PC-9 (cell line): ENCODE data around the gene ETS1. TPM values are rescaled to one million over a fixed set of nuclear protein-coding genes. Genes with fewer than 3 reads are reported as not detected.

Experiments
- BruUV-seq: library from RNA; stranded (reverse); fragments of 400-500 nt; replicated peaks from 2 replicates; lab custom pipeline; 2021; lab: Mats Ljungman, UMichigan
- CTCF ChIA-PET: fragments of 300-600 bp; sonication (Branson Sonifier 250); formaldehyde crosslinking; loops from one replicate; lab custom pipeline; 2022; ENCODE audit warnings: antibody characterized with exemption; lab: Charles Lee
- POLR2A ChIA-PET: fragments of 300-600 bp; sonication (Branson Sonifier 250); formaldehyde crosslinking; loops from one replicate; lab custom pipeline; 2022; ENCODE audit warnings: antibody characterized with exemption; ENCODE audit not compliant: unreplicated experiment; lab: Charles Lee
- DNase-seq, 2 experiments: peaks; one replicate each; pipeline versions ENCODE4 v3.0.0 to v3.0.0-alpha.2; 2015 to 2022; ENCODE audit warnings: mixed read lengths in 1 of 2
- H2AFZ ChIP-seq: fragments of 200-600 bp; sonication (generic); 2 replicates; pipeline ENCODE4 v1.8.1; 2017; ENCODE audit warnings: antibody characterized with exemption
- H3F3A ChIP-seq: fragments of 200-600 bp; sonication (generic); 2 replicates; pipeline ENCODE4 v1.8.1; 2017; ENCODE audit warnings: antibody characterized with exemption, mild to moderate bottlenecking, low read depth; ENCODE audit not compliant: insufficient read depth
- H3K27ac ChIP-seq: fragments of 200-600 bp; sonication (generic); 2 replicates; pipeline ENCODE4 v1.6.1; 2016; ENCODE audit warnings: mixed run types
- H3K27me3 ChIP-seq: fragments of 200-600 bp; sonication (generic); 2 replicates; pipeline ENCODE4 v1.6.1; 2016; ENCODE audit warnings: low read depth, mixed run types; ENCODE audit not compliant: insufficient read depth
- H3K36me3 ChIP-seq: fragments of 200-600 bp; sonication (generic); 2 replicates; pipeline ENCODE4 v1.6.1; 2016; ENCODE audit warnings: low read depth, mixed run types
- H3K4me1 ChIP-seq: fragments of 200-600 bp; sonication (generic); replicated peaks from 2 replicates; pipeline ENCODE4 v1.6.1; 2016; ENCODE audit warnings: mixed run types; ENCODE audit not compliant: insufficient read depth
- H3K4me2 ChIP-seq: fragments of 200-600 bp; sonication (generic); 2 replicates; pipeline ENCODE4 v1.6.1; 2017; ENCODE audit warnings: mixed run types
- H3K4me3 ChIP-seq: fragments of 200-600 bp; sonication (generic); 2 replicates; pipeline ENCODE4 v1.6.1; 2016; ENCODE audit warnings: mixed run types
- H3K79me2 ChIP-seq: fragments of 200-600 bp; sonication (generic); 2 replicates; pipeline ENCODE4 v1.6.1; 2017; ENCODE audit warnings: low read depth, mixed run types
- H3K9me2 ChIP-seq: fragments of 200-600 bp; sonication (generic); 2 replicates; pipeline ENCODE4 v1.8.1; 2017; ENCODE audit warnings: mild to moderate bottlenecking; ENCODE audit not compliant: insufficient read depth
- H3K9me3 ChIP-seq: fragments of 200-600 bp; sonication (generic); 2 replicates; pipeline ENCODE4 v1.8.1; 2016; ENCODE audit warnings: low read depth; ENCODE audit not compliant: insufficient read depth
- H4K20me1 ChIP-seq: fragments of 200-600 bp; sonication (generic); 2 replicates; pipeline ENCODE4 v1.8.1; 2017; ENCODE audit not compliant: insufficient read depth
- CTCF ChIP-seq: fragments of 200-600 bp; sonication (generic); conservative IDR thresholded peaks from 2 replicates; pipeline ENCODE4 v1.6.1; 2017; ENCODE audit warnings: mixed run types, antibody characterized with exemption, mild to moderate bottlenecking, moderate library complexity
- EZH2 ChIP-seq: fragments of 200-600 bp; sonication (generic); IDR thresholded peaks from 2 replicates; pipeline ENCODE4 v1.8.0; 2017; ENCODE audit warnings: antibody characterized with exemption, low read depth
- intact Hi-C: fragments of 100-400 bp; cut with micrococcal nuclease; formaldehyde crosslinking; loops from one replicate; pipeline ENCODE4 v1.10.0; 2022; ENCODE audit not compliant: unreplicated experiment
- total RNA-seq: library from RNA; stranded (reverse); gene quantifications from 2 replicates; pipeline ENCODE4 v1.2.3, GENCODE V29; 2021

The ETS1 gene
- total RNA-seq, 1 experiment from 2014 or later, result 23.3 TPM

DNA sequence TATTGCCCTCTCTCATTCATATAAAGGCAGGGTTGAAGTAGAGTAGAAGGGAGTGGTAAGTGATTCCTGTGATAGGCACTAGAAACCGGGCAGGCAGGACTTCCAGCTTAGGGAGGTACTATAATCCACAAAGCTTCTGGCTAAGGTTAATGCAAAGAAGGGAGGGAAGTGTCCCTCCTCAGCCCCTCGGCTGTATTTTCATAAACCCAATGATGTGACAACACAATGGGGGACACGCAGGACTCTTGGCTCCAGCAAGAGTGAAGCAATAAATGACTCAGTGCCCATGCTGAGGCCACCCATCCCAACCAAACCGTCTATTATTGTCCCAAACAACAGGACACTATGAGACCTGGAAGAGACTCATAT, 90.7 kb downstream of the ETS1 start:
- H3K4me3 ChIP-seq, result peak overlapping the region; percentile 48; the same call in 1 of the 2 replicates
- H3K36me3 ChIP-seq, result no peaks in the 10 kb centered on the region; the same call in 1 of the 2 replicates
- H3K27me3 ChIP-seq, result no peaks in the 10 kb centered on the region
- peak overlapping the region; percentile 99 for H3K27ac ChIP-seq
- H3K4me1 ChIP-seq, result peaks cover 79% of the 10 kb centered on the region
- TF ChIP-seq EZH2, result no peak
- no peak for TF ChIP-seq CTCF
- no peaks in the 10 kb centered on the region for H3K9me3 ChIP-seq
- H3F3A ChIP-seq, result peaks cover 51% of the 10 kb centered on the region
- intact Hi-C loops, result loop anchor here (1.0 to 10.0 kb wide), 6 partner anchors 26 to 334 kb away; no protein-coding TSS in a partner anchor
- no peaks in the 10 kb centered on the region for H4K20me1 ChIP-seq
- peak; percentile 58 to 96 for DNase-seq
- CTCF ChIA-PET, result no interaction called here
- H3K4me2 ChIP-seq, result peak overlapping the region; percentile 99
- H3K9me2 ChIP-seq, result no peaks in the 10 kb centered on the region
- peaks cover 76% of the 10 kb centered on the region for H3K79me2 ChIP-seq
- POLR2A ChIA-PET, result no interaction called here
- no TSS peak for BruUV-seq
- H2AFZ ChIP-seq, result no peak overlapping the region

DNA sequence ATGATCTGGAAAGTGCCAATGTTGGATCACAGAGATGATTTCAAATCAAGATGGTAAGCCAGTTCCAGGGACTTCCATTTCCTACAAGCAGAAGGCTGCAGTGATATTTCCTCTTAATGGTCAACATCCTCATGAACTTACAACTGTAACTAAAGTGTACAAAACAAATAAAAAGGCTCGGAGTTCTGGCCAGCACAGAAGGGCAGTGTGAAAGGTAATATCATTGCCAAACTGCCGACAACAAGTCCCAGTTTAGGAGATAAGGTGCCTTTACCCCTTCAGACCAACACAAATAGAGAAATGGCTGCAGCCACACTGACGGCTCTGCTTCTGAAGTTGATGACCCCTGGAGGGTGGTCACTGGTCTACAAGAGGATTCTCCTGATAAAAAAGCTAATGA, 91.1 kb downstream of the ETS1 start:
- Histone ChIP-seq H3K36me3 (peaks cover 3% of the 10 kb centered on the region; the same call in 1 of the 2 replicates), H3F3A (peaks cover 51% of the 10 kb centered on the region), H3K4me2 (peak overlapping the region; percentile 99), H3K4me3 (peak overlapping the region; percentile 48; the same call in 1 of the 2 replicates), H3K27ac (peak overlapping the region; percentile 99), H3K4me1 (peaks cover 78% of the 10 kb centered on the region), H3K27me3 (no peaks in the 10 kb centered on the region), H3K9me3 (no peaks in the 10 kb centered on the region), H4K20me1 (no peaks in the 10 kb centered on the region), H2AFZ (no peak overlapping the region), H3K79me2 (peaks cover 74% of the 10 kb centered on the region), H3K9me2 (no peaks in the 10 kb centered on the region)
- BruUV-seq, result TSS peak; percentile 33
- TF ChIP-seq CTCF, result no peak
- no peak for TF ChIP-seq EZH2
- no peak for DNase-seq
- ChIA-PET POLR2A (no interaction called here), CTCF (no interaction called here)
- intact Hi-C loops, result loop anchor here (1.0 to 10.0 kb wide), 5 partner anchors 28 to 335 kb away; no protein-coding TSS in a partner anchor

DNA sequence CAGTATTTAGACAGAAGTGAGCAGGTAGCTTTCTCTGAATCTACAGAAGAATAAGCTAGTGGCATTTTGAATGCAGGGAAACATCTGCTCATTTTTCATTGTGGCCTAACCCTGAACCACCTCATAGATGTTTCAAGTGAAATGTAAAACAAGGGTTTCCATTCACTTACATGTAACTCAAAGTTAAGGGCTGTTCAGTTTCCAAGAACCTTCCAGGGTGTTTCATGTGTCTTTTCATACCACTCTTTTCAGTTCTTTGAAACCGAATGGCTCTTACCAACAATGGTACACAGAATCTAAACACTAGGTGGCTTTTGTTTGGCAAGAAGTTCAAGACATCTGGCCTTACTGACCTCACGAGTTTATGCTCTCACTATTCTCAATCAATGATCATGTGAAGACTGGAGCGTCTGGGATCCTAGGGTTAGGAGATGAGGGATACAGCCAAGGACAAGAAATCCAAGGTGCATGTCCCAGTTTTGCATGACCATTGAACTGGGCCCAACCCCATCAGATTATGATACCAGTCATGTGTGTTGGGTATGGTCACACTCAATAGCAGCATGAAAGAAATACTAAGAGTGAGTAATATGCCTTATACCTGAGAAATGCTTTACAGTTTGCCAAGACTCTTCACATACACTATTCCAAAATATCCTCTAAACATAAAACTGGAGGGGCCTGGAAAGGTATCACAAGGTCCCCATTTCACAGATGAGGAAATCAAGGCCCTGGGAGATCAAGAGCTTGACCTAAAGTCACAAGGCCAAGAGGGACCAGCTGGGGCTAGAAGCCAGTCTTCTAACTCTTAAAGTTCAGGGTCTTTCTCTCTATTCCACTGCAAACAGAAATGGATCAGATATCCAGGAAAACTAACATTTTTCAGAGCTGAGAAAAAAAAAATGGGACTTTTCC, 92.7 kb downstream of the ETS1 start:
- no peak for TF ChIP-seq EZH2
- TF ChIP-seq CTCF, result no peak
- POLR2A ChIA-PET, result no interaction called here
- peaks cover 76% of the 10 kb centered on the region for H3K4me1 ChIP-seq
- H3K79me2 ChIP-seq, result peaks cover 61% of the 10 kb centered on the region
- H3F3A ChIP-seq, result peaks cover 51% of the 10 kb centered on the region
- no peak overlapping the region for H3K4me3 ChIP-seq
- no peak for DNase-seq
- H3K27ac ChIP-seq, result peak overlapping the region; percentile 99
- CTCF ChIA-PET, result no interaction called here
- H3K36me3 ChIP-seq, result peaks cover 10% of the 10 kb centered on the region
- intact Hi-C loops, result loop anchor here (5.0 to 10.0 kb wide), 2 partner anchors 47 to 220 kb away; no protein-coding TSS in a partner anchor
- H3K9me2 ChIP-seq, result no peaks in the 10 kb centered on the region
- no peaks in the 10 kb centered on the region for H3K27me3 ChIP-seq
- BruUV-seq, result no TSS peak
- no peak overlapping the region for H2AFZ ChIP-seq
- H3K9me3 ChIP-seq, result no peaks in the 10 kb centered on the region
- H3K4me2 ChIP-seq, result peak overlapping the region; percentile 99
- no peaks in the 10 kb centered on the region for H4K20me1 ChIP-seq
